ENCODE data around the gene METTL16.
A peak's percentile ranks its signal among the peaks of the same experiment; 100 is the strongest.

METTL16 gene

DNA sequence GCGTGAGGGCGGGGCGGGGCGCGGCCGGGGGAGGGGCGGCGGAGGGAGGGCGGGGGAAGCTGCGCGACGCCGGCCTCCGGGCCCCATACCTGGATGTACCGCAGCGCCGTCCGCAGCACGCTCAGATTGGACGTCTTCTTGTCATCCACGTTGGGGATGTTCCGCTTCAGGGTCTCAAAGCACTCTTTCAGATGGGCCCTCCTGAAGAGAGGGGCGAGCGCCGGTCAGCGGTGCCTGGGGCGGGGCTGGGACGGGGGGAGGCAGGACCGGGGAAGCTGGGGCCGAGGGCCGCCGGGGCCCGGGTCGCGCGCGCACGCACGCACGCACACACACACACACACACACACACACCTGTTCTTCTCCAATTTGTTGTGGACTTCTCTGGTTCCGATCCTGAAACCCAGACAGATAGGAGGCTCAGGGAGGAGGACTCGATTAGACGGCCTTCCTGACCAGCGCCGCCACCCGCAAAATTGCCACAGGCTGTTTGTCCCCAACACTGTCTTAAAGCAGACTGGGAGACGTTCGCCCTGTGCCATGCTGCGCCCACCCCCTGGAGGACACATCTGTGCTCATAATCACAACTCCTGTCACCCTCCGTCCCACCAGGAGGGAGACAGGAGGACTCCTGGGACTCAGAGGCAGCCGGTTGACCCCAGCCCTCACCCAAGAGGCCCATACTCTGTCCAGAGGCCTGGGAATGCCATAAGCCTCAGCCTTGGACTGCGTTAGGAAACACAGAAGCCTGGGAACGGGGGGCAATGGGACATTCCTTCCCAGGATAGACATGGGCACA is 117.5 kb downstream of the METTL16 start:
- H3K36me3 ChIP-seq (ENCODE audit: insufficient read depth, low read length), result peaks cover 4% of the 10 kb centered on the region; the same call in 1 of the 2 replicates
- no peak for ATAC-seq (ENCODE audit: insufficient read depth, low read depth)
- H3K4me2 ChIP-seq (ENCODE audit: insufficient read depth, low read length), result peak overlapping the region; percentile 72
- H3K27ac ChIP-seq (ENCODE audit: low read length), result no peak overlapping the region
- TF ChIP-seq CTCF (IDR thresholded peaks at IDR 0.05; ENCODE audit: borderline replicate concordance, extremely low read depth, low read length, poor library complexity, severe bottlenecking), result no peak
- no peak for TF ChIP-seq EZH2 (IDR thresholded peaks at IDR 0.05; ENCODE audit: borderline replicate concordance, low read depth, low read length, severe bottlenecking)
- H3K4me3 ChIP-seq (ENCODE audit: low read depth in 1 of 2, low read length in 2 of 2), result peak overlapping the region in 1 of 2 experiments; percentile 47; a peak in 1 of 4 replicates
- H3K4me1 ChIP-seq (ENCODE audit: insufficient read depth, low read length), result peaks cover 36% of the 10 kb centered on the region
- H3K79me2 ChIP-seq (ENCODE audit: insufficient read depth, low read length), result peaks cover 59% of the 10 kb centered on the region
- H4K20me1 ChIP-seq (ENCODE audit: insufficient read depth, low read length), result peaks cover 63% of the 10 kb centered on the region
- 0 out of 2 replicates have a peak overlapping the region, but pooled peaks have one; percentile 53 for H2AFZ ChIP-seq (ENCODE audit: low read depth, low read length)
- DNase-seq, result no peak
- H3K9ac ChIP-seq (ENCODE audit: low read depth, low read length), result no peak overlapping the region
- H3K9me3 ChIP-seq (ENCODE audit: insufficient read depth, low read length, severe bottlenecking), result no peaks in the 10 kb centered on the region
- no peaks in the 10 kb centered on the region for H3K27me3 ChIP-seq (ENCODE audit: insufficient read depth, low read length, poor library complexity)

GRCh38 chr17:2393174-2393953 is 118.3 kb downstream of the METTL16 start:
- Histone ChIP-seq H3K27me3 (ENCODE audit: insufficient read depth, low read length, poor library complexity) (no peaks in the 10 kb centered on the region), H3K4me3 (ENCODE audit: low read depth in 1 of 2, low read length in 2 of 2) (peak overlapping the region; percentile 13 to 57; a peak in 3 of 4 replicates), H3K9me3 (ENCODE audit: insufficient read depth, low read length, severe bottlenecking) (no peaks in the 10 kb centered on the region), H3K4me2 (ENCODE audit: insufficient read depth, low read length) (peak overlapping the region; percentile 72), H3K79me2 (ENCODE audit: insufficient read depth, low read length) (peaks cover 61% of the 10 kb centered on the region), H3K36me3 (ENCODE audit: insufficient read depth, low read length) (peaks cover 4% of the 10 kb centered on the region; the same call in 1 of the 2 replicates), H4K20me1 (ENCODE audit: insufficient read depth, low read length) (peaks cover 61% of the 10 kb centered on the region), H3K27ac (ENCODE audit: low read length) (peak overlapping the region; percentile 54), H3K4me1 (ENCODE audit: insufficient read depth, low read length) (peaks cover 29% of the 10 kb centered on the region), H2AFZ (ENCODE audit: low read depth, low read length) (peak overlapping the region; percentile 79), H3K9ac (ENCODE audit: low read depth, low read length) (peak overlapping the region; percentile 77)
- TF ChIP-seq EZH2 (IDR thresholded peaks at IDR 0.05; ENCODE audit: borderline replicate concordance, low read depth, low read length, severe bottlenecking) (no peak), CTCF (IDR thresholded peaks at IDR 0.05; ENCODE audit: borderline replicate concordance, extremely low read depth, low read length, poor library complexity, severe bottlenecking) (no peak)
- ATAC-seq (ENCODE audit: insufficient read depth, low read depth) (peak; percentile 59), DNase-seq (peak; percentile 89)

DNA sequence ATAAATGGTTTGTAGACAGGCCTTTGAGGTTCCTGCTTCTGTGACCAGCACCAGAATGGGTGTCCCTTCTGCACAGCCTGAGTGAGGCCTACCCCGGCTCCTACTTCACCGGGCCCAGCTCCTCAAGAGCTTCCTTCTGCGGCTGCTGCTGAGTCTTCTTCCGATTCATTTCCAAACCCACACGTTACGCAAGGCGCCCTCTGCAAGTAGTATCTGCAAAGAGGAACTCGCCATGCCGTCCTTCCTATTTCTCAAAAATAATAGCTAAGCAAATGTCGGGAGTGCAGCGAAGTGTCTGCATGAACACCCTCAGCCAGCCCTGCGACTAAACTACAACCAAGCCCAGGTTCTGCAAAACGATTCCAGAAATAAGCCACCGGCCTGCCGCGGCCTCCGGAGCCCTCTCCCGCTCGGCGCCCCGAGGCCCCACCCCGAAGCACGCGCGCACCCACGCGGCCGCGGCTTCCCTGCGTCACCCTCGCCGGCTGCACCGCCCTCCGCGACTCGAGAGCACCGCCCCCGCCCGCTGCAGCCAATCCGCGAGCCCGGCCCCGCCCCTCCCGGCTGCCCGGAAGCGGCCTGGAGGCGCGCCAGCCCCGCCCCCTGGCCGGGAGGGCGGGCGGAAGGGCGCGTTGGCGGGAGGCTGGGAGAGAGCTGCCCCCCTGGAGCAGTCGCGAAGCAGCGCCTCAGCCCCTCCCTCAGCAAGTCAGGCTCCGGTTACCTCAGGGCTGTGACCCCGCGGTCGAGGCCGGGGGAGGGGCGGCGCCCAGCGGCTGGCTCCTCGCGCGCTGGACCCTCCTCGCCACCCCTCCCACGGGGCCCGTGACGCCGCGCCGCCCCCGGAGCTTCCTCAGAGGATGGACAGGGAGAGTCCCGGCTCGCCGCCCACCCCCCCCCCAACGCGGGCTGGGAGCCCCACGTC is 119.2 kb downstream of the METTL16 start:
- Histone ChIP-seq H2AFZ (ENCODE audit: low read depth, low read length) (peak overlapping the region; percentile 88), H3K4me3 (ENCODE audit: low read depth in 1 of 2, low read length in 2 of 2) (peak overlapping the region; percentile 34 to 57; a peak in 3 of 4 replicates), H3K4me1 (ENCODE audit: insufficient read depth, low read length) (peaks cover 21% of the 10 kb centered on the region), H3K27ac (ENCODE audit: low read length) (peak overlapping the region; percentile 93), H3K36me3 (ENCODE audit: insufficient read depth, low read length) (peaks cover 9% of the 10 kb centered on the region), H3K9me3 (ENCODE audit: insufficient read depth, low read length, severe bottlenecking) (no peaks in the 10 kb centered on the region), H4K20me1 (ENCODE audit: insufficient read depth, low read length) (peaks cover 56% of the 10 kb centered on the region), H3K27me3 (ENCODE audit: insufficient read depth, low read length, poor library complexity) (no peaks in the 10 kb centered on the region), H3K79me2 (ENCODE audit: insufficient read depth, low read length) (peaks cover 52% of the 10 kb centered on the region), H3K9ac (ENCODE audit: low read depth, low read length) (peak overlapping the region; percentile 77), H3K4me2 (ENCODE audit: insufficient read depth, low read length) (peak overlapping the region; percentile 72)
- ATAC-seq (ENCODE audit: insufficient read depth, low read depth) (peak; percentile 69), DNase-seq (peak; percentile 95)
- TF ChIP-seq EZH2 (IDR thresholded peaks at IDR 0.05; ENCODE audit: borderline replicate concordance, low read depth, low read length, severe bottlenecking), result no peak
- TF ChIP-seq CTCF (IDR thresholded peaks at IDR 0.05; ENCODE audit: borderline replicate concordance, extremely low read depth, low read length, poor library complexity, severe bottlenecking), result no peak

All from DND-41 (cell line).